ENCODE measurements around the gene GPHA2.

Gene GPHA2

GRCh38 chr11:64892838-64893193 lies 42.9 kb downstream of the GPHA2 start:
- no peak overlapping the region for H3K4me3 ChIP-seq (replicated peaks in 1 of 2; ENCODE audit: low read depth in 2 of 2, low read length in 2 of 2)
- TF ChIP-seq, protein P1, sequence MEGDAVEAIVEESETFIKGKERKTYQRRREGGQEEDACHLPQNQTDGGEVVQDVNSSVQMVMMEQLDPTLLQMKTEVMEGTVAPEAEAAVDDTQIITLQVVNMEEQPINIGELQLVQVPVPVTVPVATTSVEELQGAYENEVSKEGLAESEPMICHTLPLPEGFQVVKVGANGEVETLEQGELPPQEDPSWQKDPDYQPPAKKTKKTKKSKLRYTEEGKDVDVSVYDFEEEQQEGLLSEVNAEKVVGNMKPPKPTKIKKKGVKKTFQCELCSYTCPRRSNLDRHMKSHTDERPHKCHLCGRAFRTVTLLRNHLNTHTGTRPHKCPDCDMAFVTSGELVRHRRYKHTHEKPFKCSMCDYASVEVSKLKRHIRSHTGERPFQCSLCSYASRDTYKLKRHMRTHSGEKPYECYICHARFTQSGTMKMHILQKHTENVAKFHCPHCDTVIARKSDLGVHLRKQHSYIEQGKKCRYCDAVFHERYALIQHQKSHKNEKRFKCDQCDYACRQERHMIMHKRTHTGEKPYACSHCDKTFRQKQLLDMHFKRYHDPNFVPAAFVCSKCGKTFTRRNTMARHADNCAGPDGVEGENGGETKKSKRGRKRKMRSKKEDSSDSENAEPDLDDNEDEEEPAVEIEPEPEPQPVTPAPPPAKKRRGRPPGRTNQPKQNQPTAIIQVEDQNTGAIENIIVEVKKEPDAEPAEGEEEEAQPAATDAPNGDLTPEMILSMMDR (IDR thresholded peaks at IDR 0.05; ENCODE audit: low read depth, low read length), result no peak
- no peak for DNase-seq (ENCODE audit: low read depth in 2 of 2)

GRCh38 chr11:64892411-64892831 lies 43.3 kb downstream of the GPHA2 start:
- no peak overlapping the region for H3K4me3 ChIP-seq (replicated peaks in 1 of 2; ENCODE audit: low read depth in 2 of 2, low read length in 2 of 2)
- no peak for DNase-seq (ENCODE audit: low read depth in 2 of 2)
- TF ChIP-seq, protein P1 (IDR thresholded peaks at IDR 0.05; ENCODE audit: low read depth, low read length), result no peak

GRCh38 chr11:64891880-64892279 lies 43.8 kb downstream of the GPHA2 start:
- TF ChIP-seq, protein P1 (IDR thresholded peaks at IDR 0.05; ENCODE audit: low read depth, low read length), result no peak
- DNase-seq (ENCODE audit: low read depth in 2 of 2), result no peak
- no peak overlapping the region for H3K4me3 ChIP-seq (replicated peaks in 1 of 2; ENCODE audit: low read depth in 2 of 2, low read length in 2 of 2)

GRCh38 chr11:64891215-64891848 lies 44.4 kb downstream of the GPHA2 start:
- no peak for DNase-seq (ENCODE audit: low read depth in 2 of 2)
- TF ChIP-seq, protein P1 (IDR thresholded peaks at IDR 0.05; ENCODE audit: low read depth, low read length), result no peak
- no peak overlapping the region for H3K4me3 ChIP-seq (replicated peaks in 1 of 2; ENCODE audit: low read depth in 2 of 2, low read length in 2 of 2)

DNA sequence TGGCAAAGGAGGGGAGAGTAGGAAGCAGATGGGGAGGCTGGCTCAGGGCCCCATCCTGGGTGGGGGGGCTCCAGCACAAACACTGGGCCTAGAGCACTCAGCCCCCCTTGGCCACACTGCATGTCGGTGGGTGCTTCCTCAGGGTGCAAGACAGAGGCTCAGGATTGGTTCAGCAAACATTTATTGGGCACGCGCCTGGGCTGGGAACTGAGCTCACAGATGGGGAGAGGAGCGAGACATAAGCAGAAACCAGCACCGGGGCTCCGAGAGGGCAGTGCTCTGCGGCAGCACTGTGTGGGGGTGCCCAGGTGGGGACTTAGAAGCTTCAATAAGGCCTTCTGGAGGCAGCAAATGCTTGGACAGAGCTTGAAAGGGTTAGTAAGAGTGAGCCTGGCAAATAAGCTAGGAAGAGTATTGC lies 45.2 kb downstream of the GPHA2 start:
- TF ChIP-seq, protein P1 (IDR thresholded peaks at IDR 0.05; ENCODE audit: low read depth, low read length), result no peak
- H3K4me3 ChIP-seq (replicated peaks in 1 of 2; ENCODE audit: low read depth in 2 of 2, low read length in 2 of 2), result no peak overlapping the region
- no peak for DNase-seq (ENCODE audit: low read depth in 2 of 2)

GRCh38 chr11:64888729-64889511 lies 46.8 kb downstream of the GPHA2 start:
- TF ChIP-seq, protein P1 (IDR thresholded peaks at IDR 0.05; ENCODE audit: low read depth, low read length), result no peak
- no peak for DNase-seq (ENCODE audit: low read depth in 2 of 2)
- no peak overlapping the region for H3K4me3 ChIP-seq (replicated peaks in 1 of 2; ENCODE audit: low read depth in 2 of 2, low read length in 2 of 2)

Measured in cardiac fibroblast (primary cell).